Left lung (tissue), 10 donors: ENCODE data around the gene WDR37. TPM values are rescaled to one million over a fixed set of nuclear protein-coding genes. Genes with fewer than 3 reads are reported as not detected.

Source experiments
- ATAC-seq: fragments of 200-7000 bp; cut with Tn5 transposase; one replicate; pipeline ENCODE4 v1.9.1; 2020; ENCODE audit warnings: moderate library complexity
- DNase-seq, 4 donors: peaks; one replicate each; pipeline ENCODE4 v3.0.0-alpha.2; 2013 to 2020
- H3K27ac ChIP-seq, 2 donors: fragments of 200-600 bp; sonication (generic) in 1 of 2; one replicate each; pipeline versions ENCODE4 v1.5.0 to v1.8.0; 2020 to 2021
- H3K27me3 ChIP-seq, 2 donors: fragments of 200-600 bp; sonication (generic) in 1 of 2; one replicate each; pipeline versions ENCODE4 v1.5.0 to v1.8.0; 2020 to 2021
- H3K36me3 ChIP-seq, 2 donors: fragments of 200-600 bp; sonication (generic) in 1 of 2; one replicate each; pipeline versions ENCODE4 v1.5.0 to v1.8.0; 2020 to 2021
- H3K4me1 ChIP-seq, 2 donors: fragments of 200-600 bp; one replicate each; pipeline ENCODE4 v1.8.0; 2021
- H3K4me3 ChIP-seq, 2 donors: fragments of 200-600 bp; sonication (generic) in 1 of 2; one replicate each; pipeline versions ENCODE4 v1.5.0 to v1.8.0; 2020 to 2021; ENCODE audit warnings: mild to moderate bottlenecking in 1 of 2
- H3K9me3 ChIP-seq, 2 donors: fragments of 200-600 bp; sonication (generic) in 1 of 2; one replicate each; pipeline versions ENCODE4 v1.5.0 to v1.8.0; 2020 to 2021
- intact Hi-C, 2 donors: fragments of 100-400 bp; cut with DNase I; formaldehyde crosslinking; loops; one replicate each; pipeline versions ENCODE4 v1.11.2 to v1.14.2; 2022
- polyA plus RNA-seq, 6 donors: library from polyadenylated mRNA; unstranded; fragments of 120-200 nt; gene quantifications; one replicate each; pipeline ENCODE4 v1.2.1, GENCODE V29; 2013; ENCODE audit not compliant: insufficient read length in 6 of 6
- total RNA-seq, 2 donors: library from RNA; stranded (reverse); fragmentation: NEBNext Ultra II Directional; extraction: Animal tissue kit (Norgen Biotek cat#: 25700); gene quantifications; one replicate each; pipeline ENCODE4 v1.2.1, GENCODE V29; 2021
- TF ChIP-seq, protein P1 (sequence below), 2 donors: fragments of 200-600 bp; sonication (generic) in 1 of 2; IDR thresholded peaks; one replicate each; pipeline versions ENCODE4 v1.5.0 to v1.8.0; 2021; ENCODE audit warnings: antibody characterized with exemption in 2 of 2
- donor health status: DM: no; HTN: yes; CAD: no.
- donor health status: DM: no; HTN: no; CAD: no.

The WDR37 gene
- total and polyA plus RNA-seq, 8 donors = 16.1 to 23.8 (median 18.1) TPM

DNA sequence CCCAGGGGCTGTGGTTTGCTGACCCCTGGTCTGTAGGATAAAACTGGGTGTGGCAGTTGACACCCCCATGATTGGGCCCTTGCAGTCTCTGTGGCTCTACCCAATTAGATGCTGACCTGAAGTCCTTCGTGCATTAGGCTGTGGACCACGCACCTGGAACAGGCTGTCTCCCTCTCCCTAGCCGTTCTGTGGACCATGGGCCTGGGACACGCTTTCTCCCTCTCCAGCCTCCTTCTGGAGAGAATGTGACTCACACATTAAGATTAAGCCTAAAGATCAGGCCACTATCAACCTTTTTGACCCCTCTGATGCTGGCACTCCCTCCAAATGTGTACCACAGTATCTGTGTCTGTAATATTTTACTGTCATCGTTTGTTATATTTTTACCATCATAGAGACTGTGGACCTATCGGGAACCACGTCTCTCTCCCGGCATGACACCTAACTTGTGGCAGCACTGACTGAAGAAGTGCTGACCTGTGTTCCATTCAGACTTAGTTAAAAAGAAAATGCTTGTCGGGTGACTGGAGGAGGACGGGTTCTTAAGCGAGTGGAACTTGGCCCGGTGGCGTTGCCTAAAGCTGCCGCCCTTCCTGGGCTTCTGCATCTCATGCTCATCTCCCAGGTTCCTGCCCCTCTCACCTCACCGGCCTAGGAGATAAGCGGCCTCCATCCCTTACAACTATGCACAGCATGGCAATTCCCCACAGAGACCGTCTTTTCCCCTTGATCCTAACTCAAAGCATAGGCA lies 92.8 kb downstream of the WDR37 start:
- Histone ChIP-seq H3K27me3 (peaks cover 0 to 21% of the 10 kb centered on the region in 2 donors), H3K4me1 (no peaks in the 10 kb centered on the region), H3K36me3 (no peaks in the 10 kb centered on the region), H3K9me3 (peaks cover 0 to 24% of the 10 kb centered on the region in 2 donors), H3K4me3 (no peak overlapping the region), H3K27ac (no peak overlapping the region)
- DNase-seq (no peak), ATAC-seq (no peak)
- TF ChIP-seq, protein P1, sequence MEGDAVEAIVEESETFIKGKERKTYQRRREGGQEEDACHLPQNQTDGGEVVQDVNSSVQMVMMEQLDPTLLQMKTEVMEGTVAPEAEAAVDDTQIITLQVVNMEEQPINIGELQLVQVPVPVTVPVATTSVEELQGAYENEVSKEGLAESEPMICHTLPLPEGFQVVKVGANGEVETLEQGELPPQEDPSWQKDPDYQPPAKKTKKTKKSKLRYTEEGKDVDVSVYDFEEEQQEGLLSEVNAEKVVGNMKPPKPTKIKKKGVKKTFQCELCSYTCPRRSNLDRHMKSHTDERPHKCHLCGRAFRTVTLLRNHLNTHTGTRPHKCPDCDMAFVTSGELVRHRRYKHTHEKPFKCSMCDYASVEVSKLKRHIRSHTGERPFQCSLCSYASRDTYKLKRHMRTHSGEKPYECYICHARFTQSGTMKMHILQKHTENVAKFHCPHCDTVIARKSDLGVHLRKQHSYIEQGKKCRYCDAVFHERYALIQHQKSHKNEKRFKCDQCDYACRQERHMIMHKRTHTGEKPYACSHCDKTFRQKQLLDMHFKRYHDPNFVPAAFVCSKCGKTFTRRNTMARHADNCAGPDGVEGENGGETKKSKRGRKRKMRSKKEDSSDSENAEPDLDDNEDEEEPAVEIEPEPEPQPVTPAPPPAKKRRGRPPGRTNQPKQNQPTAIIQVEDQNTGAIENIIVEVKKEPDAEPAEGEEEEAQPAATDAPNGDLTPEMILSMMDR (IDR thresholded peaks at IDR 0.05) = no peak
- intact Hi-C loops = no loop called here

DNA sequence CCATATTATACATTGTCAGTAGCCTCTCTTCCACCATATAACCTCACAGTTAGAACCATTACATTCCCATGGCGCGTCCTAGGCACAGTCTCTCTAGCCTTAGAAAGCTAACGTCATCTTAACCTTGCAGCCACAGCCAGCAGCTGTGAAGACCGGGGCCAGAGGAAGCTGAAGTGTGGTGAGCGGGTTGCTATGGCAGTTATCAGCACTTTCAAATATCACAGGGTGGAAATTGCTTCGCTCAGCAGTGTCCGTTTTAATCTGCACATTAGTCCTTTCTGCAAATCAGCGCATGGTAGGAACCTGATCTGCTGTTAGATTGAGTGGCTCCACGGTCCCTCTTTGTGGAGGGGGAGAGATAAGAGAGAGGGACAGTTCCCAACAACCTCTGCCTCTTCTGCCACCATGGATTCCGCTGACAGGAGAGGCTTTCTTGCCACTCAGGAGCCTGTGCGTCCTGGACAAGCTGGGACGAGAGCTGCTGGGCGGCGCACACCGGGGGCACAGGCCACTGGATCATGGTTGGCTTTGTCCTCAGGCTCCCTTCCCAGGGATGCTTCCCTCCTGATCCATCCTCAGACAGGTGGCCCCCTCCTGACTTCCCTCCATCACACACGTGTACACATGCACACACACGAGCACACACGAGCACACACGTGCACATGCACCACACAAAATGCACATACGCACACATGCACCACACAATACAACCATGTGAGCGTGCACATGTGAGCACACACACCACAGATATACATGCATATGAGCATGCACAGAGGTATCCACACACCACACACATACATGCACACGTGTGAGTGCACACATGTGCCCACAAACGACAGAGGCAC lies 93.8 kb downstream of the WDR37 start:
- H3K9me3 ChIP-seq = peaks cover 0 to 21% of the 10 kb centered on the region in 2 donors
- ATAC-seq (peak; percentile 71), DNase-seq (peak in 2 of 4 donors; percentile 58 to 86)
- H3K4me1 ChIP-seq = no peaks in the 10 kb centered on the region
- H3K27me3 ChIP-seq = peaks cover 0 to 21% of the 10 kb centered on the region in 2 donors
- H3K27ac ChIP-seq = no peak overlapping the region
- TF ChIP-seq, protein P1 (IDR thresholded peaks at IDR 0.05) = no peak
- H3K36me3 ChIP-seq = no peaks in the 10 kb centered on the region
- intact Hi-C loops = no loop called here
- H3K4me3 ChIP-seq = no peak overlapping the region

DNA sequence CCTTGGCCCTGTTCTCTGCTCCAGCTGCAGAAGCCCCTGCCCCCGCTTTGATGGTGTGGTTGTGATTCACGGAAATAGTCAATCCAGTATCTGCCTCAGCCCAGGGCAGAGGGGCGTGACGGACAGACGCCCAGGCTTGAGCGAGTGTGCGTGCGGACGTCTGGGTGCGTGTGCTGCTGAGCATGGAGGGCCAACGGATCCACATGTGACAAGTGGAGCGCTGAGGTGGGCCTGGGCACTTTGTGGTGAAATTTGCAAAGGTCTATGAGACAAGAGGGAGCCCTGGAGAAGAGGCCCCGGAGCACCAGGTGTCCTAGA lies 94.4 kb downstream of the WDR37 start:
- ATAC-seq (no peak), DNase-seq (no peak)
- H3K27me3 ChIP-seq = peaks cover 0 to 21% of the 10 kb centered on the region in 2 donors
- TF ChIP-seq, protein P1 (IDR thresholded peaks at IDR 0.05) = no peak
- intact Hi-C loops = no loop called here
- H3K27ac ChIP-seq = no peak overlapping the region
- no peaks in the 10 kb centered on the region for H3K4me1 ChIP-seq
- H3K36me3 ChIP-seq = no peaks in the 10 kb centered on the region
- H3K4me3 ChIP-seq = no peak overlapping the region
- H3K9me3 ChIP-seq = peaks cover 0 to 15% of the 10 kb centered on the region in 2 donors

DNA sequence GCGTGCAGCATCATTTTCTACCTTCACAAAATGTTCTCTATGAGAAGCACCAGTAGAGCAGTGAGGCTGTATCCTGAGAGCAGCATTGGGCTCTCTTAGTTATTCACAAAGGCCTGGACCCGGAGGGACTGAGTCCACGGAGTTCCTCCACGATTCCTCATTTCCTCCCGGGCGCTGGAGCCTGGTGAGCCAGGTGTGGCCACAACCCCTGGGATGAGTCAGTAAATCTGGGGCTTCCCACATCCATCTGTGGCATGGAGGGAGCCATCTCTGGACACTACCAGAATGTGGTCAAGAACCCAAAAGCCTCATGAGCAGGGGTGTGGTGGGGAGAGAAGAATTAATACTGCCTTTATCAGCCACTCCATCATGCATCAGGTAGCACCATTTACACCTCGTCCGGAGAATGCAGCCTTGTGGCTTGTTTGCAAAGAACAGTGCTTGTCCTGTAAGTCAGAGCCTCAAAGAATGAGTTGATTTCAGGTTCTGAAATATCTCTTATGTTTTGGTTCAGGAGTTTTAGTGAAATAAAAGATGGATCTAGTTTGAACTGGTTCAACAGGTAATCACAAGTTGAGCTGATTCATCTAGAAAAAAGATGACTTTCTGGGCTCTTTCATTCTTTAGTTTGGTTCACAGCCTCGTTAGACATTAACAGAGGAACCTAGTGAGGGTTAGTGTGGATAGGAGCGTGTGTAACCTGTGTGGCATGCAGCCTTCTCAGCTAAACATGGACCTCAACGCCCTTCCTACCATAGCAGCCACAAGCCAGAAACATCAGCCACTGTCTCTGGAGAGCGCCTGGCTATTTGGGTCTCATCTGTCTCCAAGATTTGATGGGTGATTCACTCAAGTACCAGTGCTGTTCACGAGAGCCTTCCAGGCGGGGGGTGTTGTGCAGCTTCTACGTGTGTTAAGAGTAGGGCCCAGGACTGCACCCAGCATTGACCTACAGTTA lies 95.2 kb downstream of the WDR37 start:
- intact Hi-C loops = no loop called here
- no peaks in the 10 kb centered on the region for H3K36me3 ChIP-seq
- H3K27ac ChIP-seq = no peak overlapping the region
- no peak for ATAC-seq
- no peak for DNase-seq
- H3K27me3 ChIP-seq = peaks cover 0 to 21% of the 10 kb centered on the region in 2 donors
- TF ChIP-seq, protein P1 (IDR thresholded peaks at IDR 0.05) = no peak
- H3K4me1 ChIP-seq = no peaks in the 10 kb centered on the region
- peaks cover 0 to 8% of the 10 kb centered on the region in 2 donors for H3K9me3 ChIP-seq
- H3K4me3 ChIP-seq = no peak overlapping the region
